A673 (cell line): ENCODE data around the gene SLC7A8.
"Not testable (repeated sequence)": the region's sequence is repeated elsewhere in the genome, so short reads cannot be mapped to it uniquely, and the experiment has no call there.

Experiments
- CTCF ChIP-seq: fragments of 300-800, 200-600 bp; sonication (generic); conservative IDR thresholded peaks from 2 replicates; pipeline ENCODE4 v1.5.1; 2017; ENCODE audit warnings: low read depth, mild to moderate bottlenecking, antibody characterized with exemption, low read length, moderate library complexity, mixed read lengths
- EZH2 ChIP-seq: fragments of 200-600 bp; sonication (generic); IDR thresholded peaks from 2 replicates; pipeline ENCODE4 v1.6.1; 2017; ENCODE audit warnings: borderline replicate concordance, low read depth, mild to moderate bottlenecking, mixed read lengths, antibody characterized with exemption, low read length; ENCODE audit not compliant: poor library complexity, severe bottlenecking

- not testable (repeated sequence) for TF ChIP-seq CTCF, EZH2
Measured at GRCh38 chr14:23196487-23196886, 13.0 kb upstream of the SLC7A8 start.
